K562 (cell line): ENCODE data around the gene UBA52. TPM values are rescaled to one million over a fixed set of nuclear protein-coding genes. Genes with fewer than 3 reads are reported as not detected.

ENCODE experiments used
- BRCA1 ChIP-seq, 2 experiments: fragments of 450-650 bp in 1 of 2; sonication (generic) in 1 of 2; formaldehyde crosslinking in 1 of 2; IDR thresholded peaks; 2 replicates each; pipeline versions ENCODE4 v1.5.0 to v1.6.1; 2017 to 2020; ENCODE audit warnings: mild to moderate bottlenecking in 1 of 2, missing genetic modification reagents in 1 of 2
- EGR1 ChIP-seq: fragments of 450-650 bp; conservative IDR thresholded peaks from 2 replicates; pipeline ENCODE4 v1.6.1; 2017; ENCODE audit warnings: mild to moderate bottlenecking
- RBM39 ChIP-seq: fragments of 200-400 bp; formaldehyde crosslinking; optimal IDR thresholded peaks from 2 replicates; pipeline ENCODE3; 2018; ENCODE audit warnings: low read depth, low read length
- SREBF1 ChIP-seq: fragments of 150-350 bp; IDR thresholded peaks from 2 replicates; pipeline ENCODE4 v1.6.1; 2014; ENCODE audit warnings: antibody characterized with exemption, low read depth, low read length, borderline replicate concordance
- TSC22D4 ChIP-seq: fragments of 450-650 bp; IDR thresholded peaks from 2 replicates; pipeline ENCODE4 v1.6.1; 2016; ENCODE audit warnings: missing genetic modification characterization, missing biosample characterization, control low read depth
- ZFP1 ChIP-seq: fragments of 450-650 bp; formaldehyde crosslinking; IDR thresholded peaks from 2 replicates; pipeline ENCODE4 v1.4.0; 2020; ENCODE audit warnings: mild to moderate bottlenecking, mixed read lengths
- ZNF232 ChIP-seq: sonication (generic); formaldehyde crosslinking; IDR thresholded peaks from 2 replicates; pipeline ENCODE4 v1.8.0; 2022; ENCODE audit warnings: mild to moderate bottlenecking, missing genetic modification reagents
- ZSCAN32 ChIP-seq: fragments of 450-650 bp; formaldehyde crosslinking; IDR thresholded peaks from 2 replicates; pipeline ENCODE4 v1.4.0; 2020; ENCODE audit warnings: mild to moderate bottlenecking, moderate library complexity
- polyA plus RNA-seq, 8 experiments: library from polyadenylated mRNA; depleted of rRNA in 4 of 8; stranded (reverse) in 5 of 8; unstranded in 3 of 8; fragments of >200 nt; fragmentation: Nextera tagmentation in 2 of 8; fragmentation: Illumina TruSeq in 1 of 8; extraction: Ambion mirVana in 2 of 8; extraction: Trizol in 1 of 8; gene quantifications; 2 replicates each; pipeline versions ENCODE4 v1.2.1 to v1.2.3, GENCODE V29; 2011 to 2014; ENCODE audit warnings: inconsistent platforms in 1 of 8, missing spikeins in 1 of 8
- total RNA-seq, 7 experiments: library from RNA; depleted of rRNA in 6 of 7; stranded (reverse); fragments of >200 nt in 6 of 7; fragmentation: Illumina TruSeq in 2 of 7; extraction: Trizol in 2 of 7; gene quantifications; 2 replicates each; pipeline versions ENCODE4 v1.2.1 to v1.2.3, GENCODE V29; 2011 to 2021; ENCODE audit warnings: low replicate concordance in 1 of 7
- TF ChIP-seq, protein P1 (sequence below), 2 experiments: fragments of 450-650 bp in 1 of 2; sonication (generic) in 1 of 2; formaldehyde crosslinking in 1 of 2; IDR thresholded peaks; 2 replicates each; pipeline versions ENCODE4 v1.7.1 to v1.9.0; 2016 to 2022; ENCODE audit warnings: inconsistent platforms in 1 of 2, mild to moderate bottlenecking in 1 of 2, missing genetic modification reagents in 1 of 2
- TF ChIP-seq, protein P2 (sequence below): fragments of 450-650 bp; formaldehyde crosslinking; IDR thresholded peaks from 2 replicates; pipeline ENCODE4 v1.4.0; 2020; ENCODE audit warnings: mild to moderate bottlenecking
- TF ChIP-seq, protein P3 (sequence below): fragments of 200-800 bp; sonication (Bioruptor generic); IDR thresholded peaks from 2 replicates; pipeline ENCODE4 v1.6.1; 2017; ENCODE audit warnings: missing genetic modification characterization, missing compliant biosample characterization

Gene UBA52
- total and polyA plus RNA-seq, 9 of the 15 experiments (the other 6 are each of a cell fraction or from before 2014, with no cell fraction given), result 1,110 to 2,751 (median 1,733) TPM

DNA sequence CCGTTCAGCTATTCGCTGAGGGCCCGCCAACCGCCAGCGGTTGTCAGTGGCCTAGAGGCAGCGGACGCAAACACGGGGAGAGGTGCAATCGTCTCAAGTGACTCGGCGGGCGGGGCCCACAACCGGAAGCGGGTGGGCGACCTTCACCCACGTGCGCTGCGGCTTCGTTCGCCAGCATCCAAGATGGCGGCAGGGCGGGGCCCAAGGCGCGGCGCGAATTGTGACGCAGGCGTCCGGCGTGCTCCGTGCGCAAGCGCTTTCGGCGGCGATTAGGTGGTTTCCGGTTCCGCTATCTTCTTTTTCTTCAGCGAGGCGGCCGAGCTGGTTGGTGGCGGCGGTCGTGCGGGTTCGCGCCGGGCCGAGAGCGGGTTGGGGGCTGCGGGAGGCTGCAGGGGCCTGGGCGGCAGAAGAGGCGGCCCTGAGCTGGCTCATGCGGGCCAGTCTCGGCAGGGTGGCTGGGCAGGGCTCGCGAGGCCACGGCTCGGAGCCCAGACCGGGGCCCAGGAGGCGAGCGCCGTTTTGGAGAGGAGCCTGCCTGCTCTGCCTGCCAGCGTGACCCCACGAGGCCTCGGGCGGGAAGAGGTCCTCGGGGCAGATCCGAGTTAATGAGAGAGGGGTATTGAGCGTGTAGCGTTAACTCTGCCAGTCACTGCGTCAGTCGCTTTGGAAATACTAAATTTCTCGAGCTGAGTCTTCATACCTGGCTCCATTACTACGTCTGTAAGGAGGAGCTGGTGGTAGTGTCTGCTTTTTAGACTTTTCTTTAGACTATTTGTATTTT lies at the start of gene UBA52 (continued):
- TF ChIP-seq, protein P1, sequence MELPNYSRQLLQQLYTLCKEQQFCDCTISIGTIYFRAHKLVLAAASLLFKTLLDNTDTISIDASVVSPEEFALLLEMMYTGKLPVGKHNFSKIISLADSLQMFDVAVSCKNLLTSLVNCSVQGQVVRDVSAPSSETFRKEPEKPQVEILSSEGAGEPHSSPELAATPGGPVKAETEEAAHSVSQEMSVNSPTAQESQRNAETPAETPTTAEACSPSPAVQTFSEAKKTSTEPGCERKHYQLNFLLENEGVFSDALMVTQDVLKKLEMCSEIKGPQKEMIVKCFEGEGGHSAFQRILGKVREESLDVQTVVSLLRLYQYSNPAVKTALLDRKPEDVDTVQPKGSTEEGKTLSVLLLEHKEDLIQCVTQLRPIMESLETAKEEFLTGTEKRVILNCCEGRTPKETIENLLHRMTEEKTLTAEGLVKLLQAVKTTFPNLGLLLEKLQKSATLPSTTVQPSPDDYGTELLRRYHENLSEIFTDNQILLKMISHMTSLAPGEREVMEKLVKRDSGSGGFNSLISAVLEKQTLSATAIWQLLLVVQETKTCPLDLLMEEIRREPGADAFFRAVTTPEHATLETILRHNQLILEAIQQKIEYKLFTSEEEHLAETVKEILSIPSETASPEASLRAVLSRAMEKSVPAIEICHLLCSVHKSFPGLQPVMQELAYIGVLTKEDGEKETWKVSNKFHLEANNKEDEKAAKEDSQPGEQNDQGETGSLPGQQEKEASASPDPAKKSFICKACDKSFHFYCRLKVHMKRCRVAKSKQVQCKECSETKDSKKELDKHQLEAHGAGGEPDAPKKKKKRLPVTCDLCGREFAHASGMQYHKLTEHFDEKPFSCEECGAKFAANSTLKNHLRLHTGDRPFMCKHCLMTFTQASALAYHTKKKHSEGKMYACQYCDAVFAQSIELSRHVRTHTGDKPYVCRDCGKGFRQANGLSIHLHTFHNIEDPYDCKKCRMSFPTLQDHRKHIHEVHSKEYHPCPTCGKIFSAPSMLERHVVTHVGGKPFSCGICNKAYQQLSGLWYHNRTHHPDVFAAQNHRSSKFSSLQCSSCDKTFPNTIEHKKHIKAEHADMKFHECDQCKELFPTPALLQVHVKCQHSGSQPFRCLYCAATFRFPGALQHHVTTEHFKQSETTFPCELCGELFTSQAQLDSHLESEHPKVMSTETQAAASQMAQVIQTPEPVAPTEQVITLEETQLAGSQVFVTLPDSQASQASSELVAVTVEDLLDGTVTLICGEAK (IDR thresholded peaks at IDR 0.05), result peak; percentile 92
- TF ChIP-seq, protein P1 (CRISPR knock-in tag; IDR thresholded peaks at IDR 0.05), result no peak
- TF ChIP-seq SREBF1, result no peak
- no peak for TF ChIP-seq ZNF232 (CRISPR knock-in tag)
- TF ChIP-seq BRCA1 (IDR thresholded peaks at IDR 0.05), result no peak
- no peak for TF ChIP-seq BRCA1 (CRISPR knock-in tag; IDR thresholded peaks at IDR 0.05)
- no peak for TF ChIP-seq ZFP1 (CRISPR knock-in tag)
- TF ChIP-seq ZSCAN32 (CRISPR knock-in tag), result no peak
- no peak for TF ChIP-seq RBM39
- no peak for TF ChIP-seq TSC22D4 (tag)
- TF ChIP-seq, protein P2, sequence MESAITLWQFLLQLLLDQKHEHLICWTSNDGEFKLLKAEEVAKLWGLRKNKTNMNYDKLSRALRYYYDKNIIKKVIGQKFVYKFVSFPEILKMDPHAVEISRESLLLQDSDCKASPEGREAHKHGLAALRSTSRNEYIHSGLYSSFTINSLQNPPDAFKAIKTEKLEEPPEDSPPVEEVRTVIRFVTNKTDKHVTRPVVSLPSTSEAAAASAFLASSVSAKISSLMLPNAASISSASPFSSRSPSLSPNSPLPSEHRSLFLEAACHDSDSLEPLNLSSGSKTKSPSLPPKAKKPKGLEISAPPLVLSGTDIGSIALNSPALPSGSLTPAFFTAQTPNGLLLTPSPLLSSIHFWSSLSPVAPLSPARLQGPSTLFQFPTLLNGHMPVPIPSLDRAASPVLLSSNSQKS (CRISPR knock-in tag), result no peak
- peak; percentile 94 for TF ChIP-seq EGR1
- TF ChIP-seq, protein P3, sequence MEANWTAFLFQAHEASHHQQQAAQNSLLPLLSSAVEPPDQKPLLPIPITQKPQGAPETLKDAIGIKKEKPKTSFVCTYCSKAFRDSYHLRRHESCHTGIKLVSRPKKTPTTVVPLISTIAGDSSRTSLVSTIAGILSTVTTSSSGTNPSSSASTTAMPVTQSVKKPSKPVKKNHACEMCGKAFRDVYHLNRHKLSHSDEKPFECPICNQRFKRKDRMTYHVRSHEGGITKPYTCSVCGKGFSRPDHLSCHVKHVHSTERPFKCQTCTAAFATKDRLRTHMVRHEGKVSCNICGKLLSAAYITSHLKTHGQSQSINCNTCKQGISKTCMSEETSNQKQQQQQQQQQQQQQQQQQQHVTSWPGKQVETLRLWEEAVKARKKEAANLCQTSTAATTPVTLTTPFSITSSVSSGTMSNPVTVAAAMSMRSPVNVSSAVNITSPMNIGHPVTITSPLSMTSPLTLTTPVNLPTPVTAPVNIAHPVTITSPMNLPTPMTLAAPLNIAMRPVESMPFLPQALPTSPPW (CRISPR knock-in tag), result peak; percentile 95
